Lung (tissue), 12 donors: ENCODE results near the gene DMTF1. TPM values are rescaled to one million over a fixed set of nuclear protein-coding genes. Genes with fewer than 3 reads are reported as not detected.

ENCODE experiments used
- ATAC-seq: fragments of 200-7000 bp; cut with Tn5 transposase; one replicate; pipeline ENCODE4 v1.9.1; 2020; ENCODE audit warnings: moderate number of reproducible peaks; ENCODE audit not compliant: insufficient read depth, low FRiP score
- DNase-seq, 3 donors: peaks; one replicate each; pipeline ENCODE4 v3.0.0-alpha.2; 2013 to 2017
- H3K27ac ChIP-seq, 2 donors: one replicate each; pipeline ENCODE4 v1.5.1; 2013; ENCODE audit warnings: mild to moderate bottlenecking in 2 of 2, moderate library complexity in 2 of 2, control low read depth in 1 of 2, inconsistent platforms in 1 of 2, low read depth in 1 of 2, low read length in 1 of 2
- H3K27me3 ChIP-seq, 3 donors: one replicate each; pipeline ENCODE4 v1.5.1; 2013; ENCODE audit warnings: low read length in 2 of 3; ENCODE audit not compliant: control insufficient read depth in 3 of 3, insufficient read depth in 3 of 3
- H3K36me3 ChIP-seq, 4 donors: one replicate each; pipeline ENCODE4 v1.5.1; 2013; ENCODE audit warnings: low read length in 4 of 4, mild to moderate bottlenecking in 1 of 4, moderate library complexity in 1 of 4; ENCODE audit not compliant: control insufficient read depth in 4 of 4, insufficient read depth in 4 of 4
- H3K4me1 ChIP-seq, 5 donors: one replicate each; pipeline ENCODE4 v1.5.1; 2013; ENCODE audit warnings: low read length in 5 of 5, mild to moderate bottlenecking in 2 of 5, moderate library complexity in 1 of 5; ENCODE audit not compliant: control insufficient read depth in 5 of 5, insufficient read depth in 5 of 5
- H3K4me3 ChIP-seq: one replicate; pipeline ENCODE4 v1.5.1; 2013; ENCODE audit warnings: mild to moderate bottlenecking, control low read depth, moderate library complexity
- H3K9ac ChIP-seq, 2 donors: one replicate each; pipeline ENCODE4 v1.5.1; 2013; ENCODE audit warnings: low read length in 2 of 2, control low read depth in 1 of 2; ENCODE audit not compliant: insufficient read depth in 1 of 2
- H3K9me3 ChIP-seq, 4 donors: one replicate each; pipeline ENCODE4 v1.5.1; 2013; ENCODE audit warnings: low read length in 3 of 4, mild to moderate bottlenecking in 1 of 4, moderate library complexity in 1 of 4; ENCODE audit not compliant: control insufficient read depth in 4 of 4, insufficient read depth in 3 of 4
- WGBS, 2 donors: extraction: QIAGEN DNeasy Blood & Tissue Kit; methylation state at CpG; one replicate each; pipeline ENCODE4 v1.1.7; 2013; 5-methylcytosine and 5-hydroxymethylcytosine counted together
- polyA plus RNA-seq, 2 donors: library from polyadenylated mRNA; stranded (reverse); fragments of 200-250 nt; gene quantifications; one replicate each; pipeline ENCODE4 v1.2.1, GENCODE V29; 2013
- total RNA-seq, 2 donors: library from RNA; depleted of rRNA in 1 of 2; stranded (reverse); fragments of >200 nt in 1 of 2; gene quantifications; one replicate each; pipeline ENCODE4 v1.2.1, GENCODE V29; 2014 to 2021
- TF ChIP-seq, protein P1 (sequence below): IDR thresholded peaks from 2 replicates; pipeline ENCODE4 v1.5.1; 2012; ENCODE audit warnings: mild to moderate bottlenecking; ENCODE audit errors: control extremely low read depth, extremely low read depth
- donor health status: control.
- donor health status: control.
- donor health status: Bipolar disorder and iron deficiency.
- donor health status: healthy.
- donor health status: DM: yes; HTN: yes; CAD: no.

DMTF1 gene
- total and polyA plus RNA-seq, 4 donors: 24.3 to 254 (median 52.7) TPM

- no peaks in the 10 kb centered on the region for H3K36me3 ChIP-seq
- H3K27ac ChIP-seq: no peak overlapping the region
- ATAC-seq (no peak), DNase-seq (no peak)
- no peak overlapping the region for H3K9ac ChIP-seq
- 75 to 81% methylated on average over 4 of the region's 4 CpGs for WGBS, 2 donors
- no peaks in the 10 kb centered on the region for H3K4me1 ChIP-seq
- TF ChIP-seq, protein P1, sequence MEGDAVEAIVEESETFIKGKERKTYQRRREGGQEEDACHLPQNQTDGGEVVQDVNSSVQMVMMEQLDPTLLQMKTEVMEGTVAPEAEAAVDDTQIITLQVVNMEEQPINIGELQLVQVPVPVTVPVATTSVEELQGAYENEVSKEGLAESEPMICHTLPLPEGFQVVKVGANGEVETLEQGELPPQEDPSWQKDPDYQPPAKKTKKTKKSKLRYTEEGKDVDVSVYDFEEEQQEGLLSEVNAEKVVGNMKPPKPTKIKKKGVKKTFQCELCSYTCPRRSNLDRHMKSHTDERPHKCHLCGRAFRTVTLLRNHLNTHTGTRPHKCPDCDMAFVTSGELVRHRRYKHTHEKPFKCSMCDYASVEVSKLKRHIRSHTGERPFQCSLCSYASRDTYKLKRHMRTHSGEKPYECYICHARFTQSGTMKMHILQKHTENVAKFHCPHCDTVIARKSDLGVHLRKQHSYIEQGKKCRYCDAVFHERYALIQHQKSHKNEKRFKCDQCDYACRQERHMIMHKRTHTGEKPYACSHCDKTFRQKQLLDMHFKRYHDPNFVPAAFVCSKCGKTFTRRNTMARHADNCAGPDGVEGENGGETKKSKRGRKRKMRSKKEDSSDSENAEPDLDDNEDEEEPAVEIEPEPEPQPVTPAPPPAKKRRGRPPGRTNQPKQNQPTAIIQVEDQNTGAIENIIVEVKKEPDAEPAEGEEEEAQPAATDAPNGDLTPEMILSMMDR: no peak
- H3K9me3 ChIP-seq: no peaks in the 10 kb centered on the region
- no peak overlapping the region for H3K4me3 ChIP-seq
- H3K27me3 ChIP-seq: no peaks in the 10 kb centered on the region
Observed at GRCh38 chr7:87106974-87107612, 45.2 kb upstream of the DMTF1 start.

- H3K27ac ChIP-seq: no peak overlapping the region
- ATAC-seq (no peak), DNase-seq (no peak)
- H3K9ac ChIP-seq: no peak overlapping the region
- H3K9me3 ChIP-seq: peaks cover 0 to 2% (median under 1%) of the 10 kb centered on the region in 4 donors
- TF ChIP-seq, protein P1: no peak
- H3K27me3 ChIP-seq: no peaks in the 10 kb centered on the region
- no peaks in the 10 kb centered on the region for H3K4me1 ChIP-seq
- H3K36me3 ChIP-seq: no peaks in the 10 kb centered on the region
- WGBS, 2 donors: 85 to 91% methylated on average over 6 of the region's 6 CpGs
- H3K4me3 ChIP-seq: no peak overlapping the region
Observed at GRCh38 chr7:87107949-87108776, 44.1 kb upstream of the DMTF1 start.

GRCh38 chr7:87110778-87111177 lies 41.5 kb upstream of the DMTF1 start:
- Histone ChIP-seq H3K9me3 (peaks cover 0 to 4% (median 1%) of the 10 kb centered on the region in 4 donors), H3K27ac (no peak overlapping the region), H3K27me3 (no peaks in the 10 kb centered on the region), H3K4me1 (no peaks in the 10 kb centered on the region), H3K9ac (no peak overlapping the region), H3K36me3 (no peaks in the 10 kb centered on the region), H3K4me3 (no peak overlapping the region)
- WGBS, 2 donors: 74 to 78% methylated on average over 2 of the region's 2 CpGs
- TF ChIP-seq, protein P1: no peak
- no peak for DNase-seq
- ATAC-seq: no peak
